Stomach (tissue), 9 donors: Measurements from ENCODE around the gene FBLN7. TPM values are rescaled to one million over a fixed set of nuclear protein-coding genes. Genes with fewer than 3 reads are reported as not detected.
"Not testable (repeated sequence)": the region's sequence is repeated elsewhere in the genome, so short reads cannot be mapped to it uniquely, and the experiment has no call there.

Experiments used
- DNase-seq, 2 donors: peaks; one replicate each; pipeline versions ENCODE4 v3.0.0 to v3.0.0-alpha.2; 2013 to 2019
- H3K27ac ChIP-seq, 5 donors: fragments of 200-600 bp in 4 of 5; sonication (generic) in 4 of 5; one replicate each; pipeline ENCODE4 v1.5.1; 2013 to 2019; ENCODE audit warnings: mild to moderate bottlenecking in 1 of 5, moderate library complexity in 1 of 5
- H3K27me3 ChIP-seq, 3 donors: fragments of 200-600 bp; sonication (generic); one replicate each; pipeline ENCODE4 v1.5.1; 2017 to 2019; ENCODE audit warnings: mixed run types in 1 of 3
- H3K36me3 ChIP-seq, 4 donors: fragments of 200-600 bp; sonication (generic); 1 replicate in 3 of 4; 2 replicates in 1 of 4; pipeline ENCODE4 v1.5.1; 2016 to 2019
- H3K4me1 ChIP-seq, 4 donors: fragments of 200-600 bp; sonication (generic); one replicate each; pipeline ENCODE4 v1.5.1; 2016 to 2019
- H3K4me3 ChIP-seq, 4 donors: fragments of 200-600 bp; sonication (generic) in 3 of 4; one replicate each; pipeline ENCODE4 v1.5.1; 2016 to 2019; ENCODE audit warnings: mild to moderate bottlenecking in 1 of 4
- H3K9me3 ChIP-seq, 4 donors: fragments of 200-600 bp; sonication (generic); one replicate each; pipeline ENCODE4 v1.5.1; 2016 to 2019
- EP300 ChIP-seq: sonication (generic); formaldehyde crosslinking; IDR thresholded peaks from one replicate; pipeline ENCODE4 v1.6.1; 2017; ENCODE audit warnings: antibody characterized with exemption
- POLR2A ChIP-seq, 4 donors: fragments of 450-650 bp; IDR thresholded peaks; one replicate each; pipeline ENCODE4 v1.6.1; 2016; ENCODE audit warnings: antibody characterized with exemption in 4 of 4, control low read depth in 2 of 4, mild to moderate bottlenecking in 1 of 4, moderate library complexity in 1 of 4
- POLR2AphosphoS5 ChIP-seq, 3 donors: sonication (generic); formaldehyde crosslinking; IDR thresholded peaks; one replicate each; pipeline ENCODE4 v1.6.1; 2016; ENCODE audit warnings: antibody characterized with exemption in 3 of 3
- WGBS, 5 donors: extraction: QIAGEN DNeasy Blood & Tissue Kit in 3 of 5; methylation state at CpG; one replicate each; pipeline versions ENCODE4 v1.1.5 to v1.1.7; 2013 to 2018; 5-methylcytosine and 5-hydroxymethylcytosine counted together
- intact Hi-C: fragments of 100-400 bp; cut with DNase I; formaldehyde crosslinking; loops from one replicate; pipeline ENCODE4 v1.15.1; 2023; ENCODE audit warnings: low total_unique reads
- polyA plus RNA-seq, 3 donors: library from polyadenylated mRNA; stranded (reverse); fragments of 200-250 nt; gene quantifications; one replicate each; pipeline ENCODE4 v1.2.3, GENCODE V29; 2013
- total RNA-seq, 5 donors: library from RNA; depleted of rRNA; stranded (reverse); fragments of >200 nt; gene quantifications; one replicate each; pipeline versions ENCODE4 v1.1.0 to v1.2.3, GENCODE V29; 2014 to 2016
- TF ChIP-seq, protein P1 (sequence below), 7 experiments: fragments of 450-650 bp in 4 of 7; fragments of 200-600 bp in 3 of 7; sonication (generic) in 3 of 7; IDR thresholded peaks; one replicate each; pipeline ENCODE4 v1.5.1; 2016 to 2019; ENCODE audit warnings: antibody characterized with exemption in 7 of 7, control low read depth in 2 of 7, mild to moderate bottlenecking in 1 of 7
- donor health status: healthy with polysubstance abuse.
- donor health status: Bipolar disorder and iron deficiency.
- donor health status: healthy.

Gene FBLN7
- total and polyA plus RNA-seq, 8 donors, result 0.40 to 5.1 (median 2.0) TPM; not detected in 1

DNA sequence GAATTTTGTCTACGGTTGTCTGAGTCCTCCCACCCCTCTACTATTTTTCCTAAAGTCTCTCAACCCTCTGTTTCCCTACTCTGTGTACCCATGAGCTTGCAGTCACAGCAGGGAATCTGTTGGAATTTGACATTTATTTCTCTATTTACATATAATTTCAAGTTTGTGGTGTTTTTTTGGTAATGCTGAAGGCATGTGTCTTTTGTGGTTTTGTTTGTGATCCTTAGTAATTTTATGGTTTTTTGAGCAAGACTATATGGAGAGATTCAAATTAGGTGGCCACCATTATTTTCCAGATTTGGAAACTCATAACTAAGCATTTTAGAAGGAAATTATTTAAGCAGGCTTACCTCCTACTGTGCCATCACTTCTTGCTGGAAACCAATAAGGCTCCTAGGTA, 27.2 kb upstream of the FBLN7 start:
- H3K27ac ChIP-seq, result no peak overlapping the region
- H3K27me3 ChIP-seq, result no peaks in the 10 kb centered on the region
- intact Hi-C loops, result no loop called here
- no peak for DNase-seq
- TF ChIP-seq, protein P1, sequence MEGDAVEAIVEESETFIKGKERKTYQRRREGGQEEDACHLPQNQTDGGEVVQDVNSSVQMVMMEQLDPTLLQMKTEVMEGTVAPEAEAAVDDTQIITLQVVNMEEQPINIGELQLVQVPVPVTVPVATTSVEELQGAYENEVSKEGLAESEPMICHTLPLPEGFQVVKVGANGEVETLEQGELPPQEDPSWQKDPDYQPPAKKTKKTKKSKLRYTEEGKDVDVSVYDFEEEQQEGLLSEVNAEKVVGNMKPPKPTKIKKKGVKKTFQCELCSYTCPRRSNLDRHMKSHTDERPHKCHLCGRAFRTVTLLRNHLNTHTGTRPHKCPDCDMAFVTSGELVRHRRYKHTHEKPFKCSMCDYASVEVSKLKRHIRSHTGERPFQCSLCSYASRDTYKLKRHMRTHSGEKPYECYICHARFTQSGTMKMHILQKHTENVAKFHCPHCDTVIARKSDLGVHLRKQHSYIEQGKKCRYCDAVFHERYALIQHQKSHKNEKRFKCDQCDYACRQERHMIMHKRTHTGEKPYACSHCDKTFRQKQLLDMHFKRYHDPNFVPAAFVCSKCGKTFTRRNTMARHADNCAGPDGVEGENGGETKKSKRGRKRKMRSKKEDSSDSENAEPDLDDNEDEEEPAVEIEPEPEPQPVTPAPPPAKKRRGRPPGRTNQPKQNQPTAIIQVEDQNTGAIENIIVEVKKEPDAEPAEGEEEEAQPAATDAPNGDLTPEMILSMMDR (IDR thresholded peaks at IDR 0.05), result no peak
- TF ChIP-seq EP300 (no peak), POLR2A (IDR thresholded peaks at IDR 0.05) (no peak), POLR2AphosphoS5 (IDR thresholded peaks at IDR 0.05) (no peak)
- peaks cover 16 to 82% (median 79%) of the 10 kb centered on the region in 4 donors for H3K36me3 ChIP-seq
- no peaks in the 10 kb centered on the region for H3K4me1 ChIP-seq
- 95 to 100% (median 96%) methylated on average over 1 of the region's 1 CpG for WGBS, 5 donors
- no peak overlapping the region for H3K4me3 ChIP-seq
- H3K9me3 ChIP-seq, result peaks cover 0 to 22% (median 8%) of the 10 kb centered on the region in 4 donors

DNA sequence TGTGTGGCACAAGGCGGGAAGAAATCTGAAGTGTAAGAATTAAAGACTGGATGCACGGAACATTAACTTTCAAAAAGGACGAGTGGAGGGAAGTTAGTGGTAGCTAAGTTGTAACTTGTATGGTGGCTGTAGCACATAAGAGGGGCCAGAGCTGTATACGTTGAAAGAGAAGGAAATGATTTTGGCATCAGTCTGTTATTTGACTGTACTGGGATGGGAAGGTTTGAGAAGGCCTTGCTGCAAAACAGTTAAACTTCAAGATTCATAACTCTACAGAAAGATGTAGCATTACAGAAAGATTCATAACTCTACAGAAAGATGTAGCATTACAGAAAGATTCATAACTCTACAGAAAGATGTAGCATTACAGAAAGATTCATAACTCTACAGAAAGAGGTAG, 24.8 kb upstream of the FBLN7 start:
- peaks cover 30 to 81% (median 80%) of the 10 kb centered on the region in 4 donors for H3K36me3 ChIP-seq
- DNase-seq, intact Hi-C loops, H3K4me1 ChIP-seq, H3K27me3 ChIP-seq, H3K4me3 ChIP-seq, H3K27ac ChIP-seq: not testable (repeated sequence)
- peaks cover 0 to 17% (median 7%) of the 10 kb centered on the region in 4 donors for H3K9me3 ChIP-seq
- WGBS, 5 donors, result 94 to 98% (median 96%) methylated on average over 4 of the region's 4 CpGs

DNA sequence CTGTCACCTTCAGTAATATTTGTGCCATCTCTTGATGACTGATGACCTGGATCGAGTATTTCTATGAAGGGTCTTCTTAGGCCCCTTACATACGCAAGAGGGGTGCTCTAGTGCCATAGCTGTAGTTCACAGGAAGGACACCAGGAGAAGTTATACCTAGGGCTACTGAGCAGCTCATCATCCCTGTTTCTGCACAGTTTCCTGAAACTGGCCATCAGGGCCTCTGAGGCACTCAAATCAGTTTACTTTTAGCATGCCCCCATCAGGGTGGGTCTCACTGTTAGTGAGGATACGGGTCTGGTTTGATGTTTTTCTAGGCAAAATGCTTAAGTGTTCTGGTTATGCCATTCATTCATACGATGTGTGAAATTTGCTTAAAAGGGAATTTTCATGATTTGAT, 20.0 kb upstream of the FBLN7 start:
- Histone ChIP-seq H3K4me3 (no peak overlapping the region), H3K9me3 (no peaks in the 10 kb centered on the region), H3K27ac (no peak overlapping the region), H3K27me3 (no peaks in the 10 kb centered on the region), H3K4me1 (no peaks in the 10 kb centered on the region), H3K36me3 (peaks cover 20 to 46% (median 41%) of the 10 kb centered on the region in 4 donors)
- intact Hi-C loops, result no loop called here
- WGBS, 5 donors, result 84 to 92% (median 87%) methylated on average over 4 of the region's 4 CpGs
- DNase-seq, result no peak
- no peak for TF ChIP-seq POLR2AphosphoS5 (IDR thresholded peaks at IDR 0.05)
- TF ChIP-seq EP300, result no peak
- TF ChIP-seq, protein P1 (IDR thresholded peaks at IDR 0.05), result no peak
- no peak for TF ChIP-seq POLR2A (IDR thresholded peaks at IDR 0.05)

DNA sequence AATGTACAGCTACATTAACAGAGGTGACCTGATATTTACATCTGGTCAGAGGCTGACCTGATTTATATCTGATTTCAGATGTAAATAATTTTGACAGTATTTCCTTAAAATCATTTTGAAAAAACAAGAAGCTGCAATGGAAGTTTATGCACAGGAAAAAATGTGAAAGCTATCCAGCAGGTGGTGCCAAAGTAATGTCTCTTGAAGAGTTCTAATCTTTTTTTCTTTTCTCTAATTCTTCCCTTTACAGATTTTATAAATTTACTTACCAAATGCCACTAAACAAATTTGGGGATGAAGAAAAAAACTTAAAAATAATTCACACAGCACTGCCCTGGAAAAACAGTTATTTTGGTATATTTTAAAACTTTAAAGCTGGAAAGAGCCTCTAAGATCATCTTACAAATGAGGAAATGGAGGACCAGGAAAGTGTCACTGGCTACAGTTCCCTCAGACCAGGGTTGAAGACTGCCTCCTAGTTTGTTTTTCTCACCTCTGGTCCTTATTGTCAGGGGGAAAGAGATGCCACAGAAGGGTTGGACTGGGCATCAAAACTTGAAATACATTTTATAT, 16.4 kb upstream of the FBLN7 start:
- TF ChIP-seq POLR2A (IDR thresholded peaks at IDR 0.05), result no peak
- TF ChIP-seq EP300, result no peak
- no peak for TF ChIP-seq POLR2AphosphoS5 (IDR thresholded peaks at IDR 0.05)
- TF ChIP-seq, protein P1 (IDR thresholded peaks at IDR 0.05), result peak in 4 of 7 experiments; percentile 20 to 52 (median 38)
- intact Hi-C loops, result no loop called here
- Histone ChIP-seq H3K9me3 (no peaks in the 10 kb centered on the region), H3K27ac (no peak overlapping the region), H3K36me3 (peaks cover 10 to 32% (median 25%) of the 10 kb centered on the region in 4 donors), H3K27me3 (no peaks in the 10 kb centered on the region), H3K4me3 (no peak overlapping the region), H3K4me1 (no peaks in the 10 kb centered on the region)
- DNase-seq, result peak in 1 of 2 donors; percentile 79

DNA sequence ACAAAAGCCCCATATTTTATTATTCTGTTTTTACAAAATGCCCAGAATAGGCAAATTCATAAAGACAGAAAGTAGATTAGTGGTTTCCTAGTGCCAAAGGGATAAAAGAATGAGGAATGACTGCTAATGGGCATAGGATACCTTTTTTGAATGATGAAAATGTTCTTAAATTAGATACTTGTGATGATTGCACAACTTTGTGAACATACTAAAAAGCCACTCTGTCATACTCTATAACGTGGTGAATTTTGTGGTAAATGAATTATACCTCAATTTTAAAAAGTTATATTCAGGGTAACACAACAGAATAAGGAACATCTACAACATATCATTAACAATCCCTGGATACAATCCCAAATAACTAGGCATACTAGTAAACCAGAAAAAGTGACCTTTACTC, 9.1 kb upstream of the FBLN7 start:
- TF ChIP-seq POLR2A (IDR thresholded peaks at IDR 0.05) (no peak), EP300 (no peak), POLR2AphosphoS5 (IDR thresholded peaks at IDR 0.05) (no peak)
- TF ChIP-seq, protein P1 (IDR thresholded peaks at IDR 0.05), result no peak
- H3K27me3 ChIP-seq, result no peaks in the 10 kb centered on the region
- intact Hi-C loops, result no loop called here
- no peak for DNase-seq
- no peak overlapping the region for H3K27ac ChIP-seq
- no peak overlapping the region for H3K4me3 ChIP-seq
- peaks cover 0 to 6% (median 0%) of the 10 kb centered on the region in 4 donors for H3K9me3 ChIP-seq
- no peaks in the 10 kb centered on the region for H3K36me3 ChIP-seq
- 74 to 89% (median 78%) methylated on average over 1 of the region's 1 CpG for WGBS, 5 donors
- H3K4me1 ChIP-seq, result no peaks in the 10 kb centered on the region
